A673 (cell line): Measurements from ENCODE around the gene HIBCH.

ENCODE experiments used
- CTCF ChIP-seq: fragments of 300-800, 200-600 bp; sonication (generic); conservative IDR thresholded peaks from 2 replicates; pipeline ENCODE4 v1.5.1; 2017; ENCODE audit warnings: low read depth, mild to moderate bottlenecking, antibody characterized with exemption, low read length, moderate library complexity, mixed read lengths
- EZH2 ChIP-seq: fragments of 200-600 bp; sonication (generic); IDR thresholded peaks from 2 replicates; pipeline ENCODE4 v1.6.1; 2017; ENCODE audit warnings: borderline replicate concordance, low read depth, mild to moderate bottlenecking, mixed read lengths, antibody characterized with exemption, low read length; ENCODE audit not compliant: poor library complexity, severe bottlenecking

DNA sequence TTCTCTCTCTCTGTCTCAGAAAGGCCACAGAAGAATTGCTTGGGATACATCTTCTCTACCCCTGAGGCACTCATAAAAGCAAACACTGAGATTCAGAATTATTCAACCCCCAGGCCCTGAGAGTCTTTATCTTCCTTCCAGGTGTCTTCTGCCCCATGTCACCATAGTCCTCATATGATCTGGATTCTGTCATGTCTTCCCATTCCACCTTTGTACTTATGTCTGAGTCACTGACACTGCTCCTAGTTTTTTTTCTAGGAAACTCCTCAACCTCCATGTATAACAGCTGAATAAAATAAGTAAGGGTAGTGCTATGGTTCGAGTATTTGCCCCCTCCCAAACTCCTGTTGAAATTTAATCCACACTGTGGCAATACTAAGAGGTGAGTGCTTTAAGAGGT is 11.6 kb downstream of the HIBCH start:
- TF ChIP-seq CTCF (no peak), EZH2 (no peak)
